Stimulated activated CD4-positive, alpha-beta T cell treated with anti-CD3 and anti-CD28 coated beads, Interleukin-12 subunit alpha, Interleukin-12 subunit beta, amount 100 ng/mL, for 48 hours (primary cell): Measurements from ENCODE around the gene CAPN13.

Experiments used
- DNase-seq, 3 donors: peaks; one replicate each; pipeline ENCODE4 v3.0.0-alpha.2; 2020; ENCODE audit warnings: low read depth in 2 of 3, low spot score in 1 of 3

The CAPN13 gene

GRCh38 chr2:30732376-30732775 is 74.9 kb downstream of the CAPN13 start:
- DNase-seq, result no peak

DNA sequence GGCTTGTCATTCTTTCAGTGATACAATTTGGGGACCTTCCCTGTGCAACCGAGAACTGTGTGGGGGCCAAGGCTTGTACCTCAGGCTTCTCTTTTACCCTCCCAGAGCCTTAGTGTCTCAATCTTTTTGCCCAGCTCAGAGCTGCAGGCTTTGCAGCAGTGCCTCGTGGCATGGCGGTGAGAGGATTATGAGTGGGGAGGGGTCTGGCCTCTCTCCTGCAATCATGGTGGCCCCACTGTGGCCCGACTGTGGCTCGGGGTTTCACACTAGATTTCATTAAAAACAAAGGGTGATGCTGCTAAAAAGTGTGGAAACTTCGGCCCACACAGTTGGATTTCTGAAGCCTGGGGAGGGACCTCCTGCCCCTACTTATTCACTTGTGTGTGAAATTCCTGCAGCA is 75.5 kb downstream of the CAPN13 start:
- DNase-seq, result no peak

- DNase-seq, result no peak
Measured at GRCh38 chr2:30730736-30731647, 76.3 kb downstream of the CAPN13 start.

DNA sequence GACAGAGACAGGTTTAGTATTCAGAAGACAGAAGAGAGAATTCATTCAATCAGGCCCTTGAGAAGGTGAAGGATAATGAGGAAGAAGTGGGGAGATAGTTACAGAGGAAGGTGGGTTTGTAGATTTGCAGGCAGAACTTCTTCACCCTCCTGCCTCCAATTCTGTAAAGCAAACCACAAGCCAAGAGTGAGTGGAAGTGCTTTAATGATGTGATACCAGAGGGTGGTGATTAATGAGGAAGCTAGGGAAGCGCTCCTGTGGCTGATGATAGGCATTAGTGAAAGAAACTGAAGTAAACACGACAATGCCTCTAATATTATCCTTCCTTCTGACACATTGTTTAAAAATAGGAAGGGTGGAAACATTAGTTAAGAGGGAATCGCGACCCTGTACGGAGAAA is 78.2 kb downstream of the CAPN13 start:
- no peak for DNase-seq

- DNase-seq, result no peak
Measured at GRCh38 chr2:30722936-30723725, 84.1 kb downstream of the CAPN13 start.

- DNase-seq, result no peak
Measured at GRCh38 chr2:30721668-30722647, 85.3 kb downstream of the CAPN13 start.

- no peak for DNase-seq
Measured at GRCh38 chr2:30721241-30721640, 86.0 kb downstream of the CAPN13 start.

- no peak for DNase-seq
Measured at GRCh38 chr2:30717081-30717650, 90.1 kb downstream of the CAPN13 start.

- DNase-seq, result no peak
Measured at GRCh38 chr2:30716123-30716900, 90.9 kb downstream of the CAPN13 start.

DNA sequence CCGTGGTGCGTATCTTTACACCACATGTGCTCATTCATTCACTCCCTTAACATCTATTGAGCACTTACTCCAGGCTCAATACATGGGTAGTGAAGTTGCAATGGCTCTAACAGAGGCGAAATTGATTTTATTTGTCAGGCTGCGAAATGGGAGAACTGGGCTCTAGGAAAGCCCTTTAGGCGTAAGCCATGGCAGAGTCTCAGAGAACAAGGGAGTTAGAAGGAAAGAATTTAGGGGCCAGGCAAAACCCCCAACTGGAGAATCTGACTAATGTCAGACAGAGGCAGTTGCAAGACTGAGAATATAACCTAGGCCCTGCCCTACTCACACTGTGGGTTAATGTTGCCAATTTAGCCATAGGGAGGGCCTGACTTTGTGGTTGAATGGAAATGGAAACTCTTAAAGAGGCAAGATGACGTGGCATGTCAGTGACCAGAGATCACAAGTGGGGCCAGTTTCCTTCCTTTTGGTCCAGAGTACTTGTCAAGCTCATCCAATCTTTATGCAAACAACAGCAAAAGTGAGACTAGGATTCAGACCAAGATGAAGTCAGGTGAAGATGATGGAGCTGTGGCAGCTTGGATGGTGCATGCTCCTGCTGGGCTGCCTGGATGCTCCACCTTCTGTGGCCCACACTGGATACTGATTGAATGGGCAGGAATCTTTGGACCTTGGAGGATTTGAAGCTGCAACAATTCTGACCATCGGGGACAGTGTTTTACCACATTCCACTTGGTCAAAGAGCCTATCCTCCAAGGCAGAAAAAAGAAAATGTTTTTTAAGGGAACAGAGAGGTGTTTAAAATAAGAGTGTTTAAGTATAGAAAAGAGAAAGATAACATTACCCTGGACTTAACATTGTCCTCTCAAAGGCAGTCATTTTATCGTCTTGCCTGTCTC is 92.2 kb downstream of the CAPN13 start:
- no peak for DNase-seq

DNA sequence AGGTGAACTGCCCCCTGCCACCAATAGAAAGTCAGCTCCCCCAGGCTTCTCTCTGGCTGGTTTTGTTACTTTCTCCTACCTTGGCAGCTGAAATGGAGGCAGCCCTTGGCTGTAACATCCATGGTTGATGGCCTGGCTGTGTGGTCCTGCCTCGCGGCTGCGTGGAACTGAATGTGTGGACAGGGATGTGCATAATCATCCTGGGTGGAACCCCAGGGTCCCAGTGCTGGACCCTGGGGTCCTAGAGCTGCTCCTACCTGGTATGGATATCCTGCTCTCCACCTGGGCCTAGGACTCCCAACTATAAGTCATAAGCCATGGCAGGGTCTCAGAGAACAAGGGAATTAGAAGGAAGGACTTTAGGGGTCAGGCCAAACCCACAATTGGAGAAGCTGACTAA is 93.5 kb downstream of the CAPN13 start:
- no peak for DNase-seq

DNA sequence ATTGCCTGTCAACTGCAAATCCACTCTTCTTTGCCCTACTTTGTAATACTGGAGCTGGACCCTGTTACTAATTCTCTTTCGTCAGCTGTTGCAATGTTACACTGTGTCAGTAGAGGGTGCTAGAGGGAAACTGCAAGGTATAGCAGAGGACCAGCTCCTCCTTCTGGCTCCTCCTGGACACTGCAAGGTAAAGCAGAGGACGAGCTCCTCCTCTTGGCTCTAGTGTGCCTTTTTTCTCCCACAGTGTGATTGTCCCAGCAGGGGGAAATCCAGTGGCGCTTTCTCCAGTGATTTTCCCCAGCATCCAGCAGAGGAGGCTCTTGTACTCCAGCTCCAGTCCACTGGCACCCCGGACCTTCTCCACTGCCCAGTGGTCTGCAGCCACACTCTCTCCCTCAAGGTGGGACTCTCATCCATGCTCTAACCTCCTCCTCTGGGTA is 95.6 kb downstream of the CAPN13 start:
- peak; percentile 76 to 95 (median 77) for DNase-seq

- no peak for DNase-seq
Measured at GRCh38 chr2:30710461-30710860, 96.8 kb downstream of the CAPN13 start.

GRCh38 chr2:30710016-30710415 is 97.2 kb downstream of the CAPN13 start:
- DNase-seq, result no peak

DNA sequence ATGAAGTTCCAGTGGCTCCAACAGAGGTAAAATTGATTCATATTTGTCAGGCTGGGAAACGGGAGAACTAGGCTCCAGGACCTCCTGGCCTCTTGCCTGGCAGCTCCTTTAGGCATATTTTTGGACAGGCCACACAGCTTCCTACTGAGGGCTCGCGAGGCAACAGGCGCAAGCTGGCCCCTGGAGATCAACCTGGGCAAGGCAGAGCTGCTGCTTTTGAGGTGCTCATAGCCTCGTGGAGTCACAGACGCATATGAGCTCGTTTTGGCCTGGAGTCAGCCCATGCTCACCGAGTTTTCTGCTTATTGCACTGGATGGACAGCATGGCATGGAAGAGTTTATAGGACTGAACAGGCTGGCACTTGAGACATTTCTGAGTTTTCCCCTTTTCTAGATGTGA is 97.7 kb downstream of the CAPN13 start:
- DNase-seq, result no peak

DNA sequence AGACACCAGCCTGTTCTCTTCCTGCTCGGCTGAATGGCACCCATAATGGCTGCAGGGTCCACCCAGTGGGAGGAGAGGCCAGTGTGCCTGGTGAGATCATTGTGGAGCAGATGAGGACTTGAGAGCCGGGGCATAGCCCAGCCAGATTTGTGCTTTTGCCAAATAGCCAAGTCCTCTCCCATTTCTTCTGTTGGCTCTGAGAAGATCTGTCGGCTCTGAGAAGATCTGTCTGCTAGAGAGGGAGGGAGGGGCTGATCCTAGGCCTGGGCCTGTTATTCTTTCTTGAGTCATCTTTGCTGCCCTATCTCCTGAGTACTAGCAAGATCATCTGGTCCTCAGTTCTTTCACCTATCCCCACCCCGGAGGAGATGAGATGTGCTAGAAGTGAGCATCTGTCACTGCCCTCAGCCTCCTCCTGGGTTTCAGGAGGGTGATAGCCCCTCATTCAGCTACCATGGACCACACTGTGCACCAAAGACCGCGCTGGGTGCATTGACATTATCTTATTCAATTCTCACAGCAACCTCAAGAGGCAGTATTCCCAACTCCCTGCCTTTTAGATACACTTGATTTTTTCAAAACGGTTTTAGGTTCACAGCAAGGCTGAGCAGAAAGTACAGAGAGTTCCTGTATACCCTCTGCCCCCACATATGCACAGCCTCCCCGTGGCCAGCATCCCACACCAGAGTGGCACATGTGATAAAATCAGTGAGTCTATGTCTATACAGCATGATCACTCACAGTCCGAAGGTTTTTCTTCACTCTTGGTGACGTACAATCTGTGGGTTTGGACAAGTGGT is 98.6 kb downstream of the CAPN13 start:
- DNase-seq, result no peak

- DNase-seq, result no peak
Measured at GRCh38 chr2:30707304-30707903, 99.8 kb downstream of the CAPN13 start.
